Tibial nerve (tissue), 3 donors: ENCODE measurements around the gene GMCL1.
A peak's percentile ranks its signal among the peaks of the same experiment; 100 is the strongest.

Experiments used
- CTCF ChIP-seq, 5 experiments: fragments of 200-600 bp in 3 of 5; fragments of 450-650 bp in 2 of 5; sonication (generic) in 3 of 5; IDR thresholded peaks; one replicate each; pipeline ENCODE4 v1.5.1; 2016 to 2019; ENCODE audit warnings: antibody characterized with exemption in 5 of 5, mild to moderate bottlenecking in 3 of 5, moderate library complexity in 2 of 5
- POLR2A ChIP-seq, 2 donors: fragments of 450-650 bp; IDR thresholded peaks; one replicate each; pipeline ENCODE4 v1.6.1; 2017; ENCODE audit warnings: antibody characterized with exemption in 2 of 2, mild to moderate bottlenecking in 2 of 2, moderate library complexity in 2 of 2

- TF ChIP-seq CTCF (IDR thresholded peaks at IDR 0.05) (peak; percentile 79 to 95 (median 94)), POLR2A (IDR thresholded peaks at IDR 0.05) (no peak)
These were observed 12.4 kb upstream of the GMCL1 start for GRCh38 chr2:69816923-69817542.
